ENCODE results near the gene GNMT. TPM values are rescaled to one million over a fixed set of nuclear protein-coding genes. Genes with fewer than 3 reads are reported as not detected.

GNMT gene
- polyA plus RNA-seq, 1 of the 3 experiments (the other 2 are of a cell fraction) = 2.0 TPM

DNA sequence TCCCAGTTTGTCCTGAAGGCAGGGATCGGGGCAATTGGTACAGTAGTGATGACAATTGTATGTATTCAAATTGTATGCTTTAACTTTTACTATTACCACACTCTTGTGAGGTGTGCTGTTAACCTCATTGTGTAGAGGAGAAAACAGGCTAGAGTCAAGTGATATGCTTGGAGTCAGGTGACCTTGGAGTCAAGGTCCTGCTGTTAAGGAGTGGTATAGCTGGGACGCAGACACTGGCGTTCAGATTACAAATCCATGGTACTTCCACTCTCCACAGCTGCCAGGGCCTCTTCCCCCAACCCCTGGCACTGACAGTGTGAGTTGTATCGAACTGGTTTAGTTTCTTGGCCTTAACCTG is 20.8 kb upstream of the GNMT start:
- Histone ChIP-seq H3K36me3 (replicated peaks in 1 of 2; ENCODE audit: control insufficient read depth in 1 of 2, insufficient read depth in 2 of 2, low read length in 1 of 2) (peaks cover 30 to 35% of the 10 kb centered on the region in 2 experiments), H2AFZ (ENCODE audit: low read depth) (no peak overlapping the region), H3K4me2 (no peak overlapping the region), H3K79me2 (ENCODE audit: insufficient read depth) (peaks cover 3% of the 10 kb centered on the region), H3K9ac (no peak overlapping the region), H3K4me3 (ENCODE audit: low read depth in 2 of 2, low read length in 1 of 2) (no peak overlapping the region), H3K9me2 (no peaks in the 10 kb centered on the region), H3K9me3 (no peaks in the 10 kb centered on the region), H3K27me3 (ENCODE audit: insufficient read depth) (no peaks in the 10 kb centered on the region), H3K27ac (ENCODE audit: low read depth in 2 of 2, low read length in 1 of 2) (no peak overlapping the region), H3K4me1 (ENCODE audit: control insufficient read depth in 1 of 2, insufficient read depth in 2 of 2, low read depth in 1 of 2, low read length in 1 of 2) (no peaks in the 10 kb centered on the region), H3F3A (replicated peaks; ENCODE audit: insufficient read depth) (no peaks in the 10 kb centered on the region), H4K20me1 (ENCODE audit: insufficient read depth) (no peaks in the 10 kb centered on the region)
- ChIA-PET POLR2A (interaction anchor here (1.5 kb wide), 1 partner anchor 10 kb away, joined by 4 read pairs; the partner anchor contains the start of gene CNPY3), CTCF (interaction anchor here (1.2 kb wide), 1 partner anchor 10 kb away, joined by 3 read pairs; the partner anchor contains the start of gene CNPY3)
- TF ChIP-seq MXI1 (IDR thresholded peaks at IDR 0.05; ENCODE audit: low read depth, low read length) = no peak
- TF ChIP-seq GABPA (IDR thresholded peaks at IDR 0.05; ENCODE audit: low read depth) = no peak
- TF ChIP-seq RFX5 (IDR thresholded peaks at IDR 0.05; ENCODE audit: low read length) = no peak
- TF ChIP-seq, protein P1, sequence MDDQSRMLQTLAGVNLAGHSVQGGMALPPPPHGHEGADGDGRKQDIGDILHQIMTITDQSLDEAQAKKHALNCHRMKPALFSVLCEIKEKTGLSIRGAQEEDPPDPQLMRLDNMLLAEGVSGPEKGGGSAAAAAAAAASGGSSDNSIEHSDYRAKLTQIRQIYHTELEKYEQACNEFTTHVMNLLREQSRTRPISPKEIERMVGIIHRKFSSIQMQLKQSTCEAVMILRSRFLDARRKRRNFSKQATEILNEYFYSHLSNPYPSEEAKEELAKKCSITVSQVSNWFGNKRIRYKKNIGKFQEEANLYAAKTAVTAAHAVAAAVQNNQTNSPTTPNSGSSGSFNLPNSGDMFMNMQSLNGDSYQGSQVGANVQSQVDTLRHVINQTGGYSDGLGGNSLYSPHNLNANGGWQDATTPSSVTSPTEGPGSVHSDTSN (IDR thresholded peaks at IDR 0.05) = no peak
- no peak for TF ChIP-seq ELF1 (IDR thresholded peaks at IDR 0.05)
- TF ChIP-seq NRF1 (IDR thresholded peaks at IDR 0.05; ENCODE audit: low read depth, low read length) = no peak
- TF ChIP-seq, protein P2, sequence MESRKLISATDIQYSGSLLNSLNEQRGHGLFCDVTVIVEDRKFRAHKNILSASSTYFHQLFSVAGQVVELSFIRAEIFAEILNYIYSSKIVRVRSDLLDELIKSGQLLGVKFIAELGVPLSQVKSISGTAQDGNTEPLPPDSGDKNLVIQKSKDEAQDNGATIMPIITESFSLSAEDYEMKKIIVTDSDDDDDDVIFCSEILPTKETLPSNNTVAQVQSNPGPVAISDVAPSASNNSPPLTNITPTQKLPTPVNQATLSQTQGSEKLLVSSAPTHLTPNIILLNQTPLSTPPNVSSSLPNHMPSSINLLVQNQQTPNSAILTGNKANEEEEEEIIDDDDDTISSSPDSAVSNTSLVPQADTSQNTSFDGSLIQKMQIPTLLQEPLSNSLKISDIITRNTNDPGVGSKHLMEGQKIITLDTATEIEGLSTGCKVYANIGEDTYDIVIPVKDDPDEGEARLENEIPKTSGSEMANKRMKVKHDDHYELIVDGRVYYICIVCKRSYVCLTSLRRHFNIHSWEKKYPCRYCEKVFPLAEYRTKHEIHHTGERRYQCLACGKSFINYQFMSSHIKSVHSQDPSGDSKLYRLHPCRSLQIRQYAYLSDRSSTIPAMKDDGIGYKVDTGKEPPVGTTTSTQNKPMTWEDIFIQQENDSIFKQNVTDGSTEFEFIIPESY (IDR thresholded peaks at IDR 0.05; ENCODE audit: borderline replicate concordance, low read depth) = no peak
- no peak for TF ChIP-seq TAF1 (IDR thresholded peaks at IDR 0.05; ENCODE audit: borderline replicate concordance, low read depth, low read length)
- no peak for TF ChIP-seq RAD21 (IDR thresholded peaks at IDR 0.05; ENCODE audit: low read length)
- TF ChIP-seq, protein P3, sequence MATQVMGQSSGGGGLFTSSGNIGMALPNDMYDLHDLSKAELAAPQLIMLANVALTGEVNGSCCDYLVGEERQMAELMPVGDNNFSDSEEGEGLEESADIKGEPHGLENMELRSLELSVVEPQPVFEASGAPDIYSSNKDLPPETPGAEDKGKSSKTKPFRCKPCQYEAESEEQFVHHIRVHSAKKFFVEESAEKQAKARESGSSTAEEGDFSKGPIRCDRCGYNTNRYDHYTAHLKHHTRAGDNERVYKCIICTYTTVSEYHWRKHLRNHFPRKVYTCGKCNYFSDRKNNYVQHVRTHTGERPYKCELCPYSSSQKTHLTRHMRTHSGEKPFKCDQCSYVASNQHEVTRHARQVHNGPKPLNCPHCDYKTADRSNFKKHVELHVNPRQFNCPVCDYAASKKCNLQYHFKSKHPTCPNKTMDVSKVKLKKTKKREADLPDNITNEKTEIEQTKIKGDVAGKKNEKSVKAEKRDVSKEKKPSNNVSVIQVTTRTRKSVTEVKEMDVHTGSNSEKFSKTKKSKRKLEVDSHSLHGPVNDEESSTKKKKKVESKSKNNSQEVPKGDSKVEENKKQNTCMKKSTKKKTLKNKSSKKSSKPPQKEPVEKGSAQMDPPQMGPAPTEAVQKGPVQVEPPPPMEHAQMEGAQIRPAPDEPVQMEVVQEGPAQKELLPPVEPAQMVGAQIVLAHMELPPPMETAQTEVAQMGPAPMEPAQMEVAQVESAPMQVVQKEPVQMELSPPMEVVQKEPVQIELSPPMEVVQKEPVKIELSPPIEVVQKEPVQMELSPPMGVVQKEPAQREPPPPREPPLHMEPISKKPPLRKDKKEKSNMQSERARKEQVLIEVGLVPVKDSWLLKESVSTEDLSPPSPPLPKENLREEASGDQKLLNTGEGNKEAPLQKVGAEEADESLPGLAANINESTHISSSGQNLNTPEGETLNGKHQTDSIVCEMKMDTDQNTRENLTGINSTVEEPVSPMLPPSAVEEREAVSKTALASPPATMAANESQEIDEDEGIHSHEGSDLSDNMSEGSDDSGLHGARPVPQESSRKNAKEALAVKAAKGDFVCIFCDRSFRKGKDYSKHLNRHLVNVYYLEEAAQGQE (IDR thresholded peaks at IDR 0.05; ENCODE audit: low read depth, low read length) = no peak
- TF ChIP-seq, protein P4, sequence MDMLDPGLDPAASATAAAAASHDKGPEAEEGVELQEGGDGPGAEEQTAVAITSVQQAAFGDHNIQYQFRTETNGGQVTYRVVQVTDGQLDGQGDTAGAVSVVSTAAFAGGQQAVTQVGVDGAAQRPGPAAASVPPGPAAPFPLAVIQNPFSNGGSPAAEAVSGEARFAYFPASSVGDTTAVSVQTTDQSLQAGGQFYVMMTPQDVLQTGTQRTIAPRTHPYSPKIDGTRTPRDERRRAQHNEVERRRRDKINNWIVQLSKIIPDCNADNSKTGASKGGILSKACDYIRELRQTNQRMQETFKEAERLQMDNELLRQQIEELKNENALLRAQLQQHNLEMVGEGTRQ (IDR thresholded peaks at IDR 0.05; ENCODE audit: borderline replicate concordance, low read depth, low read length) = no peak
- TF ChIP-seq EZH2phosphoT487 (IDR thresholded peaks at IDR 0.05; ENCODE audit: borderline replicate concordance, low read depth) = no peak
- TF ChIP-seq, protein P5, sequence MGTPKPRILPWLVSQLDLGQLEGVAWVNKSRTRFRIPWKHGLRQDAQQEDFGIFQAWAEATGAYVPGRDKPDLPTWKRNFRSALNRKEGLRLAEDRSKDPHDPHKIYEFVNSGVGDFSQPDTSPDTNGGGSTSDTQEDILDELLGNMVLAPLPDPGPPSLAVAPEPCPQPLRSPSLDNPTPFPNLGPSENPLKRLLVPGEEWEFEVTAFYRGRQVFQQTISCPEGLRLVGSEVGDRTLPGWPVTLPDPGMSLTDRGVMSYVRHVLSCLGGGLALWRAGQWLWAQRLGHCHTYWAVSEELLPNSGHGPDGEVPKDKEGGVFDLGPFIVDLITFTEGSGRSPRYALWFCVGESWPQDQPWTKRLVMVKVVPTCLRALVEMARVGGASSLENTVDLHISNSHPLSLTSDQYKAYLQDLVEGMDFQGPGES (IDR thresholded peaks at IDR 0.05; ENCODE audit: low read depth, low read length) = no peak
- TF ChIP-seq JUND (IDR thresholded peaks at IDR 0.05) = no peak
- WGBS (ENCODE audit: low lambda C conversion rate) = 98% methylated on average over 3 of the region's 4 CpGs
- DNase-seq = no peak

All from SK-N-SH (cell line).